ENCODE results near the gene TNNI2. TPM values are rescaled to one million over a fixed set of nuclear protein-coding genes. Genes with fewer than 3 reads are reported as not detected.
A peak's percentile ranks its signal among the peaks of the same experiment; 100 is the strongest.

Gene TNNI2
- total and polyA plus RNA-seq, 2 donors (not counting 1 experiment from before 2014, with no cell fraction given): 2.9 to 12.9 TPM

- H4K20me1 ChIP-seq (ENCODE audit: control insufficient read depth, insufficient read depth, low read length, poor library complexity, severe bottlenecking): peaks cover 56% of the 10 kb centered on the region
- H3K4me1 ChIP-seq (ENCODE audit: control insufficient read depth in 2 of 2, insufficient read depth in 2 of 2, low read length in 2 of 2): peaks cover 69 to 90% of the 10 kb centered on the region in 2 donors
- no peak for ATAC-seq (ENCODE audit: low read depth)
- no peaks in the 10 kb centered on the region for H3K27me3 ChIP-seq (replicated peaks in 1 of 4; ENCODE audit: control extremely low read depth in 1 of 4, control insufficient read depth in 3 of 4, insufficient read depth in 4 of 4, low read length in 3 of 4)
- TF ChIP-seq EZH2 (IDR thresholded peaks at IDR 0.05; ENCODE audit: borderline replicate concordance, insufficient read depth, low read depth, low read length, poor library complexity, severe bottlenecking): no peak
- peaks cover 0 to 36% of the 10 kb centered on the region in 2 experiments for H3K36me3 ChIP-seq (replicated peaks in 1 of 2; ENCODE audit: control extremely low read depth in 1 of 2, control insufficient read depth in 1 of 2, extremely low read depth in 1 of 2, insufficient read depth in 2 of 2, low read length in 1 of 2)
- H3K27ac ChIP-seq (ENCODE audit: low read length in 2 of 2): peak overlapping the region; percentile 94 to 99
- H3K4me3 ChIP-seq (ENCODE audit: control extremely low read depth in 1 of 5, extremely low read depth in 1 of 5, insufficient read depth in 1 of 5, low read depth in 2 of 5, low read length in 4 of 5): peak overlapping the region; percentile 57 to 97 (median 95)
- intact Hi-C loops (cut with micrococcal nuclease): loop anchor here (2.0 to 5.0 kb wide), 5 partner anchors 27 to 1011 kb away; partner anchors contain the start of genes POLR2L, TNNT3, TSPAN4 and TSSC4
- H3K9me3 ChIP-seq (ENCODE audit: control extremely low read depth in 1 of 3, control insufficient read depth in 2 of 3, insufficient read depth in 1 of 3, low read length in 2 of 3): no peaks in the 10 kb centered on the region
- H3K4me2 ChIP-seq (replicated peaks; ENCODE audit: low read depth, low read length, poor library complexity, severe bottlenecking): peak overlapping the region; percentile 94
- WGBS (ENCODE audit: insufficient coverage): 33% methylated on average over 19 of the region's 19 CpGs
- H3K9me3 Mint-ChIP-seq (ENCODE audit: insufficient read depth): no peaks in the 10 kb centered on the region
- H3K9ac ChIP-seq (ENCODE audit: low read length): peak overlapping the region; percentile 91
- no peaks in the 10 kb centered on the region for H3K27me3 Mint-ChIP-seq
- peak; percentile 57 for DNase-seq
- POLR2A ChIA-PET: interaction anchor here (0.7 to 4.3 kb wide), 9 partner anchors 11 to 147 kb away, joined by 3 to 18 read pairs (median 3); partner anchors contain the start of genes PRR33 and TNNI2
- CTCF ChIA-PET: interaction anchor here (0.6 to 10.2 kb wide), 8 partner anchors 13 to 298 kb away, joined by 3 to 104 read pairs (median 6); partner anchors contain the start of gene TNNI2
- H2AFZ ChIP-seq (ENCODE audit: insufficient read depth, low read depth, low read length, poor library complexity, severe bottlenecking): peak overlapping the region; percentile 34
- H3K4me1 Mint-ChIP-seq: peaks cover 71% of the 10 kb centered on the region
- peak overlapping the region; percentile 91 for H3K27ac Mint-ChIP-seq
- peak overlapping the region; percentile 100 for H3K4me3 Mint-ChIP-seq
- peaks cover 74% of the 10 kb centered on the region for H3K79me2 ChIP-seq (ENCODE audit: control insufficient read depth, insufficient read depth, low read length)
Observed at GRCh38 chr11:1853376-1854131, 14.8 kb downstream of the TNNI2 start.

GRCh38 chr11:1854132-1854948, 15.6 kb downstream of the TNNI2 start:
- H3K4me1 ChIP-seq (ENCODE audit: control insufficient read depth in 2 of 2, insufficient read depth in 2 of 2, low read length in 2 of 2): peaks cover 61 to 90% of the 10 kb centered on the region in 2 donors
- TF ChIP-seq EZH2 (IDR thresholded peaks at IDR 0.05; ENCODE audit: borderline replicate concordance, insufficient read depth, low read depth, low read length, poor library complexity, severe bottlenecking) (no peak), CTCF (IDR thresholded peaks at IDR 0.05) (no peak)
- peak overlapping the region; percentile 94 to 99 for H3K27ac ChIP-seq (ENCODE audit: low read length in 2 of 2)
- Mint-ChIP-seq H3K27me3 (no peaks in the 10 kb centered on the region), H3K4me3 (peak overlapping the region; percentile 100), H3K9me3 (ENCODE audit: insufficient read depth) (no peaks in the 10 kb centered on the region), H3K4me1 (peaks cover 70% of the 10 kb centered on the region), H3K27ac (peak overlapping the region; percentile 91)
- H3K9me3 ChIP-seq (ENCODE audit: control extremely low read depth in 1 of 3, control insufficient read depth in 2 of 3, insufficient read depth in 1 of 3, low read length in 2 of 3): no peaks in the 10 kb centered on the region
- no peak overlapping the region for H2AFZ ChIP-seq (ENCODE audit: insufficient read depth, low read depth, low read length, poor library complexity, severe bottlenecking)
- ATAC-seq (ENCODE audit: low read depth) (peak; percentile 14), DNase-seq (peak; percentile 52)
- peak overlapping the region; percentile 94 for H3K4me2 ChIP-seq (replicated peaks; ENCODE audit: low read depth, low read length, poor library complexity, severe bottlenecking)
- 40% methylated on average over 26 of the region's 27 CpGs for WGBS (ENCODE audit: insufficient coverage)
- H3K27me3 ChIP-seq (replicated peaks in 1 of 4; ENCODE audit: control extremely low read depth in 1 of 4, control insufficient read depth in 3 of 4, insufficient read depth in 4 of 4, low read length in 3 of 4): no peaks in the 10 kb centered on the region
- CTCF ChIA-PET: interaction anchor here (0.6 to 10.2 kb wide), 7 partner anchors 15 to 297 kb away, joined by 3 to 104 read pairs (median 8); partner anchors contain the start of gene TNNI2
- peak overlapping the region; percentile 57 to 97 (median 95) for H3K4me3 ChIP-seq (ENCODE audit: control extremely low read depth in 1 of 5, extremely low read depth in 1 of 5, insufficient read depth in 1 of 5, low read depth in 2 of 5, low read length in 4 of 5)
- peaks cover 0 to 44% of the 10 kb centered on the region in 2 experiments for H3K36me3 ChIP-seq (replicated peaks in 1 of 2; ENCODE audit: control extremely low read depth in 1 of 2, control insufficient read depth in 1 of 2, extremely low read depth in 1 of 2, insufficient read depth in 2 of 2, low read length in 1 of 2)
- H3K79me2 ChIP-seq (ENCODE audit: control insufficient read depth, insufficient read depth, low read length): peaks cover 82% of the 10 kb centered on the region
- peak overlapping the region; percentile 91 for H3K9ac ChIP-seq (ENCODE audit: low read length)
- POLR2A ChIA-PET: interaction anchor here (0.7 to 4.3 kb wide), 10 partner anchors 12 to 146 kb away, joined by 3 to 18 read pairs (median 4); partner anchors contain the start of genes PRR33 and TNNI2
- intact Hi-C loops (cut with micrococcal nuclease): loop anchor here (5.0 kb wide), 4 partner anchors 63 to 1012 kb away; partner anchors contain the start of genes POLR2L, TNNT3, TSPAN4 and TSSC4
- peaks cover 64% of the 10 kb centered on the region for H4K20me1 ChIP-seq (ENCODE audit: control insufficient read depth, insufficient read depth, low read length, poor library complexity, severe bottlenecking)
